Mesenchymal stem cell (in vitro differentiated cells and primary cell): Measurements from ENCODE around the gene WNK1.

Experiments used
- DNase-seq: peaks from one replicate; pipeline ENCODE4 v3.0.0-alpha.2; 2013
- H2AFZ ChIP-seq: one replicate; pipeline ENCODE4 v1.6.1; 2013; ENCODE audit warnings: low read depth, mild to moderate bottlenecking, control low read depth, inconsistent platforms, low read length, moderate library complexity
- H2AK5ac ChIP-seq: 2 replicates; pipeline ENCODE4 v1.6.1; 2013; ENCODE audit warnings: low read length, moderate library complexity, mild to moderate bottlenecking, inconsistent platforms; ENCODE audit not compliant: severe bottlenecking
- H2BK120ac ChIP-seq: one replicate; pipeline ENCODE4 v1.6.1; 2013; ENCODE audit warnings: low read depth, mild to moderate bottlenecking, inconsistent platforms, low read length, moderate library complexity
- H2BK12ac ChIP-seq, 2 experiments: one replicate each; pipeline ENCODE4 v1.6.1; 2013; ENCODE audit warnings: inconsistent platforms in 2 of 2, low read length in 2 of 2, mild to moderate bottlenecking in 2 of 2, moderate library complexity in 2 of 2, control low read depth in 1 of 2
- H2BK15ac ChIP-seq: one replicate; pipeline ENCODE4 v1.6.1; 2013; ENCODE audit warnings: mild to moderate bottlenecking, low read depth, inconsistent platforms; ENCODE audit not compliant: poor library complexity, severe bottlenecking
- H2BK5ac ChIP-seq: 2 replicates; pipeline ENCODE4 v1.6.1; 2013; ENCODE audit warnings: low read depth, mild to moderate bottlenecking, low read length, control low read depth, inconsistent platforms; ENCODE audit not compliant: poor library complexity, severe bottlenecking
- H3K14ac ChIP-seq, 2 experiments: one replicate each; pipeline ENCODE4 v1.6.1; 2013; ENCODE audit warnings: inconsistent platforms in 2 of 2, low read length in 2 of 2, control low read depth in 1 of 2, mild to moderate bottlenecking in 1 of 2, moderate library complexity in 1 of 2
- H3K18ac ChIP-seq, 2 experiments: one replicate each; pipeline ENCODE4 v1.6.1; 2013; ENCODE audit warnings: inconsistent platforms in 2 of 2, low read length in 2 of 2, control low read depth in 1 of 2, low read depth in 1 of 2, mild to moderate bottlenecking in 1 of 2
- H3K23ac ChIP-seq, 2 experiments: one replicate each; pipeline ENCODE4 v1.6.1; 2013; ENCODE audit warnings: inconsistent platforms in 2 of 2, low read length in 2 of 2, mild to moderate bottlenecking in 2 of 2, moderate library complexity in 2 of 2, control low read depth in 1 of 2
- H3K27ac ChIP-seq: 2 replicates; pipeline ENCODE4 v1.5.1; 2013; ENCODE audit warnings: mild to moderate bottlenecking, moderate library complexity, low read length, control low read depth, inconsistent platforms; ENCODE audit not compliant: poor library complexity, severe bottlenecking
- H3K27me3 ChIP-seq, 2 experiments: 2 replicates each; pipeline versions ENCODE4 v1.6.1 to v1.7.0; 2013; ENCODE audit warnings: low read length in 2 of 2, mild to moderate bottlenecking in 2 of 2, moderate library complexity in 2 of 2, control low read depth in 1 of 2, inconsistent platforms in 1 of 2; ENCODE audit not compliant: control insufficient read depth in 1 of 2, insufficient read depth in 1 of 2
- H3K36me3 ChIP-seq, 2 experiments: 2 replicates each; pipeline versions ENCODE4 v1.6.1 to v1.7.0; 2013; ENCODE audit warnings: low read length in 2 of 2, control low read depth in 1 of 2, inconsistent platforms in 1 of 2, low read depth in 1 of 2, mild to moderate bottlenecking in 1 of 2; ENCODE audit not compliant: insufficient read depth in 2 of 2, control insufficient read depth in 1 of 2
- H3K4ac ChIP-seq, 2 experiments: one replicate each; pipeline ENCODE4 v1.6.1; 2013; ENCODE audit warnings: inconsistent platforms in 2 of 2, low read length in 2 of 2, mild to moderate bottlenecking in 2 of 2, moderate library complexity in 2 of 2, control low read depth in 1 of 2, low read depth in 1 of 2
- H3K4me1 ChIP-seq: 2 replicates; pipeline ENCODE4 v1.6.1; 2013; ENCODE audit warnings: low read depth, low read length, control low read depth; ENCODE audit not compliant: control insufficient read depth, insufficient read depth
- H3K4me2 ChIP-seq: 2 replicates; pipeline ENCODE4 v1.6.1; 2013; ENCODE audit warnings: low read length, mild to moderate bottlenecking, inconsistent platforms; ENCODE audit not compliant: poor library complexity, severe bottlenecking
- H3K4me3 ChIP-seq, 2 experiments: 2 replicates each; pipeline versions ENCODE4 v1.5.1 to v1.7.0; 2013; ENCODE audit warnings: low read length in 2 of 2, mild to moderate bottlenecking in 2 of 2, control low read depth in 1 of 2, low read depth in 1 of 2; ENCODE audit not compliant: insufficient read depth in 1 of 2
- H3K79me1 ChIP-seq: replicated peaks from 2 replicates; pipeline ENCODE4 v1.6.1; 2013; ENCODE audit warnings: mild to moderate bottlenecking, control low read depth, low read length, inconsistent platforms; ENCODE audit not compliant: poor library complexity, severe bottlenecking
- H3K9ac ChIP-seq: 2 replicates; pipeline ENCODE4 v1.7.0; 2013; ENCODE audit warnings: mild to moderate bottlenecking, low read length, moderate library complexity
- H3K9me3 ChIP-seq: 2 replicates; pipeline ENCODE4 v1.7.0; 2013; ENCODE audit warnings: mild to moderate bottlenecking, low read length; ENCODE audit not compliant: control insufficient read depth
- H4K8ac ChIP-seq: one replicate; pipeline ENCODE4 v1.6.1; 2013; ENCODE audit warnings: inconsistent platforms, mild to moderate bottlenecking, low read length, moderate library complexity
- H4K91ac ChIP-seq: one replicate; pipeline ENCODE4 v1.6.1; 2013; ENCODE audit warnings: mild to moderate bottlenecking, low read length, inconsistent platforms
- WGBS: methylation state at CpG from one replicate; pipeline ENCODE4 v1.1.7; 2013; ENCODE audit warnings: mixed read lengths; 5-methylcytosine and 5-hydroxymethylcytosine counted together

The WNK1 gene

DNA sequence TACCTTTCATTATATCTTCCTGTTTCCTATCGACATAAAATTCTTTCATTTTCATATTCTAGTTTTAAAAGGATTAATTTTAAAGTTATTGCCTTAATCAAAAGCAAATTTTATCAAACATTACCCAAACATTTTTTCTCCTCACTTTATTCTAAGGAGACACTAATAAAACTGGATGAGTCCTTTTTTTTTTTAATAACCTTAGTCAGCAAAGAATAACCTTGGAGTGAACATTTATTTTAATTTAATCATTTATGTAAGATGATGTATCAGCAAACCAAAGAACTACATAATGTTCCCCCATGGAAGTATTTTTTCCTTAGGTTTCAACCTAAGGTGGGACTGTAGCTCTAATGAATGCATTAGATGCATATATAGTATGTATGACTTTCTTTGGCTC lies 113.2 kb downstream of the WNK1 start:
- Histone ChIP-seq H2BK12ac (no peak overlapping the region), H3K36me3 (peaks cover 24 to 97% of the 10 kb centered on the region in 2 experiments), H3K4me3 (no peak overlapping the region), H3K9me3 (no peaks in the 10 kb centered on the region), H2BK120ac (no peak overlapping the region), H3K4me1 (no peaks in the 10 kb centered on the region), H3K9ac (no peak overlapping the region), H3K27me3 (no peaks in the 10 kb centered on the region), H3K79me1 (peaks cover 26% of the 10 kb centered on the region), H3K27ac (no peak overlapping the region), H2AFZ (no peak overlapping the region), H2BK5ac (no peak overlapping the region), H4K8ac (no peak overlapping the region), H3K4ac (no peak overlapping the region), H3K23ac (no peak overlapping the region), H2BK15ac (no peak overlapping the region), H3K4me2 (no peak overlapping the region), H2AK5ac (no peak overlapping the region), H4K91ac (no peak overlapping the region), H3K14ac (no peak overlapping the region), H3K18ac (no peak overlapping the region)
- no CpG with 5 or more reads among the region's 1 CpG for WGBS
- DNase-seq: no peak

DNA sequence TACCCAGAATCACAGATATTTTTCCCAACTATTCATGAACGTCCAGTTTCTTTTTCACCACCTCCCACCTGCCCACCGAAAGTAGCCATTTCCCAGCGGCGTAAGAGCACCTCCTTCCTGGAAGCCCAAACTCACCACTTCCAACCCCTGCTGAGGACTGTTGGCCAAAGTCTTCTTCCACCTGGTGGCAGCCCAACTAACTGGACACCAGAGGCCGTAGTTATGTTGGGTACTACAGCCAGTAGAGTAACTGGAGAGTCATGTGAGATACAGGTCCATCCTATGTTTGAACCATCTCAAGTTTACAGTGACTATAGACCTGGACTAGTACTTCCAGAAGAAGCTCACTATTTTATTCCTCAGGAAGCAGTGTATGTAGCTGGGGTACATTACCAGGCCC lies 115.5 kb downstream of the WNK1 start:
- DNase-seq: no peak
- Histone ChIP-seq H3K14ac (no peak overlapping the region), H3K9me3 (no peaks in the 10 kb centered on the region), H4K8ac (no peak overlapping the region), H3K79me1 (peaks cover 18% of the 10 kb centered on the region), H3K27ac (no peak overlapping the region), H2BK120ac (no peak overlapping the region), H4K91ac (no peak overlapping the region), H3K4me2 (no peak overlapping the region), H3K9ac (no peak overlapping the region), H2BK12ac (no peak overlapping the region), H3K27me3 (no peaks in the 10 kb centered on the region), H3K36me3 (peaks cover 25 to 97% of the 10 kb centered on the region in 2 experiments), H2BK5ac (no peak overlapping the region), H2BK15ac (no peak overlapping the region), H2AFZ (no peak overlapping the region), H3K18ac (no peak overlapping the region), H3K4ac (no peak overlapping the region), H3K4me1 (no peaks in the 10 kb centered on the region), H3K4me3 (no peak overlapping the region), H3K23ac (no peak overlapping the region), H2AK5ac (no peak overlapping the region)
- 98% methylated on average over 4 of the region's 5 CpGs for WGBS

DNA sequence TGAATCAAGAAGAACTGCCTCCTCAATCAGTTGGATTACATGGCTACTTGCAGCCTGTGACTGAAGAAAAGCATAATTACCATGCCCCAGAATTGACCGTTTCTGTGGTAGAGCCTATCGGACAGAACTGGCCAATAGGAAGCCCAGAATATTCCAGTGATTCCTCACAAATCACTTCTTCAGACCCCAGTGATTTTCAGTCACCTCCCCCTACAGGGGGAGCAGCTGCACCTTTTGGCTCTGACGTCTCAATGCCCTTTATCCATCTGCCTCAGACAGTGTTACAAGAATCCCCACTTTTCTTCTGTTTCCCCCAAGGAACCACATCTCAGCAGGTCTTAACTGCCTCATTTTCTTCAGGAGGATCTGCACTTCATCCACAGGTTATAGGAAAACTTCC lies 116.3 kb downstream of the WNK1 start:
- Histone ChIP-seq H3K4ac (no peak overlapping the region), H4K91ac (no peak overlapping the region), H2BK5ac (no peak overlapping the region), H2AFZ (no peak overlapping the region), H3K79me1 (peaks cover 18% of the 10 kb centered on the region), H2AK5ac (no peak overlapping the region), H3K4me2 (no peak overlapping the region), H3K18ac (no peak overlapping the region), H3K4me1 (no peaks in the 10 kb centered on the region), H3K23ac (no peak overlapping the region), H3K9ac (no peak overlapping the region), H3K27ac (no peak overlapping the region), H3K27me3 (no peaks in the 10 kb centered on the region), H3K4me3 (no peak overlapping the region), H4K8ac (no peak overlapping the region), H2BK120ac (no peak overlapping the region), H3K9me3 (no peaks in the 10 kb centered on the region), H2BK15ac (no peak overlapping the region), H3K36me3 (peaks cover 25 to 98% of the 10 kb centered on the region in 2 experiments), H2BK12ac (no peak overlapping the region), H3K14ac (no peak overlapping the region)
- no peak for DNase-seq
- WGBS: 80% methylated on average over 3 of the region's 3 CpGs

DNA sequence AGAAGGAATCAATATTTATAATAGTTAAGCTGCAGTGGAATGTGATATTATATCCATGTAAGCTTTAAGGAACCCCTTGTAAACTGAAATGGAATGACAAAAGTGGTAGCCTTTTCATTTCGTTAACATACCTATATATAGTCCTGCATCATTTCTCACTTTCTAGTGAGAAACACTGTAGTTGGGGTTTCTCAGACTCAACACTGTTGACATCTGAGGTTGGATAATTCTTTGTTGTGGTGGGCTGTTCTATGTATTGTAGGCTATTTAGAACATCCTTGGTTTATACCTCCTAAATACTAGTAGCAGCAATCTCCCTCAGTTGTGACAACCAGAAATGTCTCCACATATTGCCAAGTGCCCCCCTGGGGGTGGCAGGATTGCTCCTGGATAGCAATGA lies 118.0 kb downstream of the WNK1 start:
- no peak for DNase-seq
- Histone ChIP-seq H3K79me1 (peaks cover 16% of the 10 kb centered on the region), H3K9ac (no peak overlapping the region), H3K4me2 (no peak overlapping the region), H3K23ac (no peak overlapping the region), H3K18ac (no peak overlapping the region), H3K4ac (no peak overlapping the region), H2AFZ (no peak overlapping the region), H2BK12ac (no peak overlapping the region), H3K36me3 (peaks cover 21 to 100% of the 10 kb centered on the region in 2 experiments), H3K27ac (no peak overlapping the region), H2AK5ac (no peak overlapping the region), H3K4me3 (no peak overlapping the region), H4K91ac (no peak overlapping the region), H3K14ac (no peak overlapping the region), H2BK5ac (no peak overlapping the region), H3K27me3 (no peaks in the 10 kb centered on the region), H3K9me3 (no peaks in the 10 kb centered on the region), H2BK15ac (no peak overlapping the region), H3K4me1 (no peaks in the 10 kb centered on the region), H4K8ac (no peak overlapping the region), H2BK120ac (no peak overlapping the region)
- WGBS: no CpG with 5 or more reads among the region's 1 CpG
